ENCODE results near the gene RNF212. TPM values are rescaled to one million over a fixed set of nuclear protein-coding genes. Genes with fewer than 3 reads are reported as not detected.

RNF212 gene
- total and polyA plus RNA-seq, 9 of the 15 experiments (the other 6 are each of a cell fraction or from before 2014, with no cell fraction given) = 0.04 TPM; not detected in 8

DNA sequence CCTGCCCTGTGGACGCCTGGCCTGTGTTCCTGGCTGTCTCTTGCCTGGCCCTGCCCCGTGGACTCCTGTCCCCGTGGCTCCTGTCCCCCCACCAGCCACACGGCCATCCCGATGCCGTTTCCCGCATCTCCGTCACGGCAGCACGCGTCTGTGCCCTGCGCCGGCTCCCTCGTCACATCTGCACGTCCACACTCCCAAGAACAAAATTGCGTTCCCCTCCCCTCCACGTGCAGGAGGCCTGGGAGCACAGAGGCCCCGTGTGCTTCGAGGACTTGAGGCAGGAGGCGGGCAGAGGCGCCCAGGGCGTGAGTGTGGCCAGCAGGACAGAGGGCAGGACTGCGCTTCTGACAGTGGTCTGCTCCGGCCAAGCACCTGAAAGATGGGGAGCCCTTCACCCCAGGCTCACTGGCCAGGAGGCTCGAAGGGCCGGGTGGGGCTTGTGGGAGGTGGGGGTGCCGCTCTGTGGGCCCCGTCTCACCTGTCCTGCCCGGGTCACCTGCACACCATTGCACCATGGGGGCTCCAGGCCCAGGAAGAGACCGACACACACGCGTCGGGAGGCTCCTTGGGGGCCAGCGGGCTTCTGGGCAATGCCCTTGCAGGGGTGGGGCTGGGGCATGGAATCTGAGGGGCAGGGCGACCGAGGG is 84.7 kb downstream of the RNF212 start (continued):
- TF ChIP-seq, protein P1, sequence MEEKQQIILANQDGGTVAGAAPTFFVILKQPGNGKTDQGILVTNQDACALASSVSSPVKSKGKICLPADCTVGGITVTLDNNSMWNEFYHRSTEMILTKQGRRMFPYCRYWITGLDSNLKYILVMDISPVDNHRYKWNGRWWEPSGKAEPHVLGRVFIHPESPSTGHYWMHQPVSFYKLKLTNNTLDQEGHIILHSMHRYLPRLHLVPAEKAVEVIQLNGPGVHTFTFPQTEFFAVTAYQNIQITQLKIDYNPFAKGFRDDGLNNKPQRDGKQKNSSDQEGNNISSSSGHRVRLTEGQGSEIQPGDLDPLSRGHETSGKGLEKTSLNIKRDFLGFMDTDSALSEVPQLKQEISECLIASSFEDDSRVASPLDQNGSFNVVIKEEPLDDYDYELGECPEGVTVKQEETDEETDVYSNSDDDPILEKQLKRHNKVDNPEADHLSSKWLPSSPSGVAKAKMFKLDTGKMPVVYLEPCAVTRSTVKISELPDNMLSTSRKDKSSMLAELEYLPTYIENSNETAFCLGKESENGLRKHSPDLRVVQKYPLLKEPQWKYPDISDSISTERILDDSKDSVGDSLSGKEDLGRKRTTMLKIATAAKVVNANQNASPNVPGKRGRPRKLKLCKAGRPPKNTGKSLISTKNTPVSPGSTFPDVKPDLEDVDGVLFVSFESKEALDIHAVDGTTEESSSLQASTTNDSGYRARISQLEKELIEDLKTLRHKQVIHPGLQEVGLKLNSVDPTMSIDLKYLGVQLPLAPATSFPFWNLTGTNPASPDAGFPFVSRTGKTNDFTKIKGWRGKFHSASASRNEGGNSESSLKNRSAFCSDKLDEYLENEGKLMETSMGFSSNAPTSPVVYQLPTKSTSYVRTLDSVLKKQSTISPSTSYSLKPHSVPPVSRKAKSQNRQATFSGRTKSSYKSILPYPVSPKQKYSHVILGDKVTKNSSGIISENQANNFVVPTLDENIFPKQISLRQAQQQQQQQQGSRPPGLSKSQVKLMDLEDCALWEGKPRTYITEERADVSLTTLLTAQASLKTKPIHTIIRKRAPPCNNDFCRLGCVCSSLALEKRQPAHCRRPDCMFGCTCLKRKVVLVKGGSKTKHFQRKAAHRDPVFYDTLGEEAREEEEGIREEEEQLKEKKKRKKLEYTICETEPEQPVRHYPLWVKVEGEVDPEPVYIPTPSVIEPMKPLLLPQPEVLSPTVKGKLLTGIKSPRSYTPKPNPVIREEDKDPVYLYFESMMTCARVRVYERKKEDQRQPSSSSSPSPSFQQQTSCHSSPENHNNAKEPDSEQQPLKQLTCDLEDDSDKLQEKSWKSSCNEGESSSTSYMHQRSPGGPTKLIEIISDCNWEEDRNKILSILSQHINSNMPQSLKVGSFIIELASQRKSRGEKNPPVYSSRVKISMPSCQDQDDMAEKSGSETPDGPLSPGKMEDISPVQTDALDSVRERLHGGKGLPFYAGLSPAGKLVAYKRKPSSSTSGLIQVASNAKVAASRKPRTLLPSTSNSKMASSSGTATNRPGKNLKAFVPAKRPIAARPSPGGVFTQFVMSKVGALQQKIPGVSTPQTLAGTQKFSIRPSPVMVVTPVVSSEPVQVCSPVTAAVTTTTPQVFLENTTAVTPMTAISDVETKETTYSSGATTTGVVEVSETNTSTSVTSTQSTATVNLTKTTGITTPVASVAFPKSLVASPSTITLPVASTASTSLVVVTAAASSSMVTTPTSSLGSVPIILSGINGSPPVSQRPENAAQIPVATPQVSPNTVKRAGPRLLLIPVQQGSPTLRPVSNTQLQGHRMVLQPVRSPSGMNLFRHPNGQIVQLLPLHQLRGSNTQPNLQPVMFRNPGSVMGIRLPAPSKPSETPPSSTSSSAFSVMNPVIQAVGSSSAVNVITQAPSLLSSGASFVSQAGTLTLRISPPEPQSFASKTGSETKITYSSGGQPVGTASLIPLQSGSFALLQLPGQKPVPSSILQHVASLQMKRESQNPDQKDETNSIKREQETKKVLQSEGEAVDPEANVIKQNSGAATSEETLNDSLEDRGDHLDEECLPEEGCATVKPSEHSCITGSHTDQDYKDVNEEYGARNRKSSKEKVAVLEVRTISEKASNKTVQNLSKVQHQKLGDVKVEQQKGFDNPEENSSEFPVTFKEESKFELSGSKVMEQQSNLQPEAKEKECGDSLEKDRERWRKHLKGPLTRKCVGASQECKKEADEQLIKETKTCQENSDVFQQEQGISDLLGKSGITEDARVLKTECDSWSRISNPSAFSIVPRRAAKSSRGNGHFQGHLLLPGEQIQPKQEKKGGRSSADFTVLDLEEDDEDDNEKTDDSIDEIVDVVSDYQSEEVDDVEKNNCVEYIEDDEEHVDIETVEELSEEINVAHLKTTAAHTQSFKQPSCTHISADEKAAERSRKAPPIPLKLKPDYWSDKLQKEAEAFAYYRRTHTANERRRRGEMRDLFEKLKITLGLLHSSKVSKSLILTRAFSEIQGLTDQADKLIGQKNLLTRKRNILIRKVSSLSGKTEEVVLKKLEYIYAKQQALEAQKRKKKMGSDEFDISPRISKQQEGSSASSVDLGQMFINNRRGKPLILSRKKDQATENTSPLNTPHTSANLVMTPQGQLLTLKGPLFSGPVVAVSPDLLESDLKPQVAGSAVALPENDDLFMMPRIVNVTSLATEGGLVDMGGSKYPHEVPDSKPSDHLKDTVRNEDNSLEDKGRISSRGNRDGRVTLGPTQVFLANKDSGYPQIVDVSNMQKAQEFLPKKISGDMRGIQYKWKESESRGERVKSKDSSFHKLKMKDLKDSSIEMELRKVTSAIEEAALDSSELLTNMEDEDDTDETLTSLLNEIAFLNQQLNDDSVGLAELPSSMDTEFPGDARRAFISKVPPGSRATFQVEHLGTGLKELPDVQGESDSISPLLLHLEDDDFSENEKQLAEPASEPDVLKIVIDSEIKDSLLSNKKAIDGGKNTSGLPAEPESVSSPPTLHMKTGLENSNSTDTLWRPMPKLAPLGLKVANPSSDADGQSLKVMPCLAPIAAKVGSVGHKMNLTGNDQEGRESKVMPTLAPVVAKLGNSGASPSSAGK (IDR thresholded peaks at IDR 0.05) = peak; percentile 92
- no peak for TF ChIP-seq CTBP1 (IDR thresholded peaks at IDR 0.05; ENCODE audit: borderline replicate concordance)
- TF ChIP-seq, protein P2, sequence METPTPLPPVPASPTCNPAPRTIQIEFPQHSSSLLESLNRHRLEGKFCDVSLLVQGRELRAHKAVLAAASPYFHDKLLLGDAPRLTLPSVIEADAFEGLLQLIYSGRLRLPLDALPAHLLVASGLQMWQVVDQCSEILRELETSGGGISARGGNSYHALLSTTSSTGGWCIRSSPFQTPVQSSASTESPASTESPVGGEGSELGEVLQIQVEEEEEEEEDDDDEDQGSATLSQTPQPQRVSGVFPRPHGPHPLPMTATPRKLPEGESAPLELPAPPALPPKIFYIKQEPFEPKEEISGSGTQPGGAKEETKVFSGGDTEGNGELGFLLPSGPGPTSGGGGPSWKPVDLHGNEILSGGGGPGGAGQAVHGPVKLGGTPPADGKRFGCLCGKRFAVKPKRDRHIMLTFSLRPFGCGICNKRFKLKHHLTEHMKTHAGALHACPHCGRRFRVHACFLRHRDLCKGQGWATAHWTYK (CRISPR knock-in tag; IDR thresholded peaks at IDR 0.05) = no peak
- TF ChIP-seq POLR2G (IDR thresholded peaks at IDR 0.05; ENCODE audit: low read depth, low read length) = peak; percentile 77
- TF ChIP-seq, protein P3, sequence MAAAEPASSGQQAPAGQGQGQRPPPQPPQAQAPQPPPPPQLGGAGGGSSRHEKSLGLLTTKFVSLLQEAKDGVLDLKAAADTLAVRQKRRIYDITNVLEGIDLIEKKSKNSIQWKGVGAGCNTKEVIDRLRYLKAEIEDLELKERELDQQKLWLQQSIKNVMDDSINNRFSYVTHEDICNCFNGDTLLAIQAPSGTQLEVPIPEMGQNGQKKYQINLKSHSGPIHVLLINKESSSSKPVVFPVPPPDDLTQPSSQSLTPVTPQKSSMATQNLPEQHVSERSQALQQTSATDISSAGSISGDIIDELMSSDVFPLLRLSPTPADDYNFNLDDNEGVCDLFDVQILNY (CRISPR knock-in tag; IDR thresholded peaks at IDR 0.05) = no peak
- peak; percentile 35 for TF ChIP-seq PCBP1 (IDR thresholded peaks at IDR 0.05; ENCODE audit: low read depth, low read length, poor library complexity, severe bottlenecking)
- TF ChIP-seq CREB1 (IDR thresholded peaks at IDR 0.05) = 0 out of 2 replicates have a peak, but pooled peaks have one; percentile 4
- TF ChIP-seq CREB1 (CRISPR knock-in tag; IDR thresholded peaks at IDR 0.05) = no peak
- TF ChIP-seq BRCA1 (IDR thresholded peaks at IDR 0.05) = no peak
- no peak for TF ChIP-seq BRCA1 (CRISPR knock-in tag; IDR thresholded peaks at IDR 0.05)

Measured in K562 (cell line).